H1 (cell line): ENCODE measurements around the gene PSMC3. TPM values are rescaled to one million over a fixed set of nuclear protein-coding genes. Genes with fewer than 3 reads are reported as not detected.
A peak's percentile ranks its signal among the peaks of the same experiment; 100 is the strongest.

Source experiments
- CBX8 ChIP-seq: fragments of 300-800, 300-1000 bp; sonication (generic); IDR thresholded peaks from 2 replicates; pipeline ENCODE4 v1.7.1; 2016; ENCODE audit warnings: low read depth, low read length, borderline replicate concordance
- CREB1 ChIP-seq: IDR thresholded peaks from 2 replicates; pipeline ENCODE4 v1.6.1; 2012; ENCODE audit warnings: inconsistent platforms
- EP300 ChIP-seq, 2 experiments: IDR thresholded peaks; 1 replicate in 1 of 2; 2 replicates in 1 of 2; pipeline ENCODE4 v1.6.1; 2011 to 2012; ENCODE audit warnings: low read depth in 2 of 2, low read length in 2 of 2, mild to moderate bottlenecking in 2 of 2, borderline replicate concordance in 1 of 2, inconsistent platforms in 1 of 2, moderate library complexity in 1 of 2
- RAD21 ChIP-seq, 2 experiments: IDR thresholded peaks in 1 of 2; conservative IDR thresholded peaks in 1 of 2; 2 replicates each; pipeline ENCODE4 v1.6.1; 2011; ENCODE audit warnings: low read depth in 2 of 2, low read length in 2 of 2, improper control_type of control experiment in 1 of 2, inconsistent platforms in 1 of 2, mild to moderate bottlenecking in 1 of 2, moderate library complexity in 1 of 2
- polyA plus RNA-seq, 7 experiments: library from polyadenylated mRNA; depleted of rRNA in 3 of 7; stranded (reverse) in 5 of 7; unstranded in 2 of 7; fragments of >200 nt in 5 of 7; fragments of 200-250 nt in 2 of 7; gene quantifications; 1 replicate in 5 of 7; 2 replicates in 1 of 7; 4 replicates in 1 of 7; pipeline versions ENCODE4 v1.2.1 to v1.2.3, GENCODE V29; 2011 to 2013; ENCODE audit warnings: missing spikeins in 2 of 7, mixed read lengths in 2 of 7
- total RNA-seq: library from RNA; stranded (reverse); fragmentation: NEBNext Ultra II Directional; extraction: Animal tissue kit (Norgen Biotek cat#: 25700); gene quantifications from 2 replicates; pipeline ENCODE4 v1.2.1, GENCODE V29; 2021

The PSMC3 gene
- total and polyA plus RNA-seq, 2 of the 8 experiments (the other 6 are each of a cell fraction or from before 2014, with no cell fraction given): 105 to 160 TPM

- TF ChIP-seq EP300 (IDR thresholded peaks at IDR 0.05; ENCODE audit: borderline replicate concordance in 1 of 2, low read depth in 2 of 2, low read length in 2 of 2) (peak in 1 of 2 experiments; percentile 93; a peak in 1 of 3 replicates), RAD21 (IDR thresholded peaks at IDR 0.05 in 1 of 2, conservative IDR thresholded peaks at IDR 0.05 in 1 of 2; ENCODE audit: low read depth in 2 of 2, low read length in 2 of 2) (no peak), CBX8 (no peak), CREB1 (no peak; the same call in 1 of the 2 replicates)
Observed at GRCh38 chr11:47426062-47426956, at the start of gene PSMC3 (continued).
